Stimulated activated CD8-positive, alpha-beta memory T cell treated with anti-CD3 and anti-CD28 coated beads, Interleukin-7, amount 100 ng/mL, for 48 hours (primary cell): ENCODE measurements around the gene LCE3B.

Source experiments
- DNase-seq, 2 donors: peaks; one replicate each; pipeline ENCODE4 v3.0.0-alpha.2; 2020; ENCODE audit warnings: low read depth in 1 of 2; ENCODE audit errors: extremely low read depth in 1 of 2

Gene LCE3B

DNA sequence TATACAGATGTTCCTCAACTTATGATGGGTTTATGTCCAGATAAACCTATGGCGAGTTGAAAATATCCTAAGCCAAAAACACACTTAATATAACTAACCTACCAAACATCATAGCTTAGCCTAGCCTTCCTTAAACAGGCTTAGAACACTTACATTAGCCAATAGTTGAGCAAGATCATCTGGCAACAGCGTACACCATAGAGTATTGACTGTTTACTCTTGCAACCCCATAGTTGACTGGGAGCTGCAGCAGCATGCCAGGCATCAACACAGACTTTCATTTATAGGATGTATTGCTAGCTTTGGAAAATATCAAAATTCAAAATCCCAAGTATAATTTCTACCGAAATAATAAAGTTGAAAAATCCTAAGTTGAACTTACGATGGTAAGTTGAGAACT lies 44.1 kb downstream of the LCE3B start:
- DNase-seq = no peak

DNA sequence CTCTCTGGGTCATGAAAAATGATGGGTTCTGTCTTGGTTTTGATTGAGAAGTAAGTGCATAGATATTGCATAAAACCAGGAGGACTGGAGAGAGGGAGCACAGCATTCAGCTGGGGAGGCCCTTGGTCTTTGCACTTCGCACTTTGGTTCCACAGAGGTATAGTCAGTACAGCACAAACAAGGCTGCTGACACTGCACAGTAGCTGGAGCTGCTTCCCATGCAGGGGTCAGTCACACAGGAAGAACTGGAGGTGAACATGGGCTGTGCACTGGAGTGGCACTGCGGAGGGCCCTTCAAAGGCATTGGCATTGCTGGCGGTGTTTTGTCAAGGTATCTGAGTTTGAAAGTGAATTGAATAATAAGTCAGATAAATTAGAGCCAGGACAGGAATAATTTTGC lies 45.0 kb downstream of the LCE3B start:
- no peak for DNase-seq

DNA sequence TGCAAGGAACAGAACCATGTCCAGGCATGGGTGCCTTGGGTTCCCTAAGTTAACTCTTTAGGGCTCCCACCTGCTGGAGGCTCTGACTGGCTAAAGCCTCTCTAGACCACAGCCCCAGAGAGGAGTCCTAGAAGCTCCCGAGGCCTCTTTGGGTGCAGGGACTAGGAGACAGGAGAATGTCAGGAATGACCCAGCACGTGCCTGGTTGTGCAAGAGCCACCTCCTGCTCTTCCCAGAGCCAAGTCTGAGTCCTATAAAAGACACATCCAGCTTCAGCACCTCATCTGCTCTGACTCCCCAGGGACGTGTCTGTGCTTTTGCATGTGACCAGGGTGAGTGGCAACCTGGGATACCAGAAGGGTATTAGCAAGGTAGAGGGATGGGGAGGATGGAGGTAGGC lies 49.5 kb downstream of the LCE3B start, which contains the start of gene LCE2D:
TSS of gene LCE2D (plus strand) at position 283 of the 400 bp plus-strand sequence. CDS start 726 bp downstream, outside the sequence.
- no peak for DNase-seq
